H9 (cell line): ENCODE measurements around the gene PNMT. TPM values are rescaled to one million over a fixed set of nuclear protein-coding genes. Genes with fewer than 3 reads are reported as not detected.

Experiments used
- DNase-seq: peaks from one replicate; pipeline ENCODE4 v3.0.0-alpha.2; 2017
- H2AFZ ChIP-seq: one replicate; pipeline ENCODE4 v1.6.1; 2013; ENCODE audit warnings: mild to moderate bottlenecking, low read length, control low read depth, moderate library complexity
- H2AK5ac ChIP-seq: 2 replicates; pipeline ENCODE4 v1.6.1; 2013; ENCODE audit warnings: low read length, control low read depth, mixed read lengths; ENCODE audit not compliant: insufficient read length
- H2BK120ac ChIP-seq: one replicate; pipeline ENCODE4 v1.6.1; 2013; ENCODE audit warnings: low read depth, mild to moderate bottlenecking, low read length, control low read depth, inconsistent platforms; ENCODE audit not compliant: poor library complexity, severe bottlenecking
- H2BK12ac ChIP-seq: 2 replicates; pipeline ENCODE4 v1.6.1; 2013; ENCODE audit warnings: low read length, control low read depth, mixed read lengths, low read depth; ENCODE audit not compliant: insufficient read length
- H2BK15ac ChIP-seq: 2 replicates; pipeline ENCODE4 v1.6.1; 2013; ENCODE audit warnings: low read depth, low read length, control low read depth
- H2BK20ac ChIP-seq: one replicate; pipeline ENCODE4 v1.6.1; 2013; ENCODE audit warnings: low read depth, mild to moderate bottlenecking, low read length, control low read depth, inconsistent platforms; ENCODE audit not compliant: poor library complexity, severe bottlenecking
- H2BK5ac ChIP-seq: 2 replicates; pipeline ENCODE4 v1.6.1; 2013; ENCODE audit warnings: low read length, control low read depth, mixed read lengths; ENCODE audit not compliant: insufficient read length
- H3K14ac ChIP-seq: 2 replicates; pipeline ENCODE4 v1.6.1; 2013; ENCODE audit warnings: low read length, control low read depth; ENCODE audit not compliant: insufficient read depth
- H3K18ac ChIP-seq: 2 replicates; pipeline ENCODE4 v1.6.1; 2013; ENCODE audit warnings: low read depth, mild to moderate bottlenecking, mixed read lengths, low read length, control low read depth; ENCODE audit not compliant: insufficient read length
- H3K23ac ChIP-seq: 2 replicates; pipeline ENCODE4 v1.6.1; 2013; ENCODE audit warnings: low read length, control low read depth, mixed read lengths, low read depth; ENCODE audit not compliant: insufficient read length
- H3K23me2 ChIP-seq: 2 replicates; pipeline ENCODE4 v1.6.1; 2013; ENCODE audit warnings: low read depth, mild to moderate bottlenecking, mixed read lengths, low read length, control low read depth; ENCODE audit not compliant: insufficient read length, poor library complexity, severe bottlenecking
- H3K27ac ChIP-seq: 2 replicates; pipeline ENCODE4 v1.5.1; 2013; ENCODE audit warnings: low read length, control low read depth, mixed read lengths, low read depth; ENCODE audit not compliant: insufficient read length
- H3K27me3 ChIP-seq: 2 replicates; pipeline ENCODE4 v1.6.1; 2013; ENCODE audit warnings: low read length, control low read depth, inconsistent platforms; ENCODE audit not compliant: insufficient read depth
- H3K4ac ChIP-seq: 2 replicates; pipeline ENCODE4 v1.6.1; 2013; ENCODE audit warnings: low read depth, mild to moderate bottlenecking, control low read depth, inconsistent platforms, low read length, moderate library complexity
- H3K4me1 ChIP-seq: 2 replicates; pipeline ENCODE4 v1.6.1; 2013; ENCODE audit warnings: low read length, control low read depth, inconsistent platforms; ENCODE audit not compliant: insufficient read depth
- H3K4me2 ChIP-seq: 2 replicates; pipeline ENCODE4 v1.6.1; 2013; ENCODE audit warnings: low read length, control low read depth, mixed read lengths; ENCODE audit not compliant: insufficient read length, insufficient read depth
- H3K56ac ChIP-seq: 2 replicates; pipeline ENCODE4 v1.6.1; 2013; ENCODE audit warnings: low read depth, mild to moderate bottlenecking, mixed read lengths, low read length, control low read depth; ENCODE audit not compliant: insufficient read length
- H3K79me1 ChIP-seq: 2 replicates; pipeline ENCODE4 v1.6.1; 2013; ENCODE audit warnings: low read depth, mild to moderate bottlenecking, moderate library complexity, low read length, control low read depth, inconsistent platforms; ENCODE audit not compliant: insufficient read depth, poor library complexity, severe bottlenecking
- H3K79me2 ChIP-seq: 2 replicates; pipeline ENCODE4 v1.6.1; 2013; ENCODE audit warnings: low read length, control low read depth, inconsistent platforms; ENCODE audit not compliant: insufficient read depth
- H3K9ac ChIP-seq: 2 replicates; pipeline ENCODE4 v1.6.1; 2013; ENCODE audit warnings: low read length, control low read depth, mixed read lengths; ENCODE audit not compliant: insufficient read length; ENCODE audit errors: extremely low read depth
- H3K9me3 ChIP-seq: one replicate; pipeline ENCODE4 v1.6.1; 2013; ENCODE audit warnings: low read depth, low read length, inconsistent platforms; ENCODE audit not compliant: control insufficient read depth
- H3T11ph ChIP-seq: one replicate; pipeline ENCODE4 v1.6.1; 2013; ENCODE audit warnings: mild to moderate bottlenecking, low read length, control low read depth, inconsistent platforms
- H4K20me1 ChIP-seq: one replicate; pipeline ENCODE4 v1.6.1; 2013; ENCODE audit not compliant: control insufficient read depth, insufficient read length, insufficient read depth
- H4K5ac ChIP-seq: 2 replicates; pipeline ENCODE4 v1.6.1; 2013; ENCODE audit warnings: low read depth, mild to moderate bottlenecking, mixed read lengths, low read length, control low read depth; ENCODE audit not compliant: insufficient read length
- H4K8ac ChIP-seq: replicated peaks from 2 replicates; pipeline ENCODE4 v1.6.1; 2013; ENCODE audit warnings: low read length, control low read depth, mixed read lengths, low read depth; ENCODE audit not compliant: insufficient read length
- H4K91ac ChIP-seq: 2 replicates; pipeline ENCODE4 v1.6.1; 2013; ENCODE audit warnings: low read depth, mild to moderate bottlenecking, moderate library complexity, mixed read lengths, low read length, control low read depth; ENCODE audit not compliant: insufficient read length
- H3K27ac Mint-ChIP-seq, 3 experiments: 2 replicates in 2 of 3; 3 replicates in 1 of 3; pipeline ENCODE4 v1.8.0; 2020 to 2021; ENCODE audit warnings: mixed read lengths in 3 of 3, mild to moderate bottlenecking in 1 of 3, moderate library complexity in 1 of 3
- H3K27me3 Mint-ChIP-seq: 2 replicates; pipeline ENCODE4 v1.8.0; 2021; ENCODE audit warnings: low read depth, mild to moderate bottlenecking, moderate library complexity, mixed read lengths
- H3K36me3 Mint-ChIP-seq, 3 experiments: 2 replicates in 2 of 3; 3 replicates in 1 of 3; pipeline ENCODE4 v1.8.0; 2020 to 2021; ENCODE audit warnings: low read depth in 3 of 3, mixed read lengths in 3 of 3; ENCODE audit not compliant: insufficient read depth in 1 of 3
- H3K4me1 Mint-ChIP-seq, 2 experiments: 2 replicates each; pipeline ENCODE4 v1.8.0; 2020; ENCODE audit warnings: mixed read lengths in 2 of 2
- H3K4me3 Mint-ChIP-seq, 2 experiments: 2 replicates in 1 of 2; 3 replicates in 1 of 2; pipeline ENCODE4 v1.8.0; 2020 to 2021; ENCODE audit warnings: mild to moderate bottlenecking in 2 of 2, mixed read lengths in 2 of 2, moderate library complexity in 1 of 2
- H3K9me3 Mint-ChIP-seq, 2 experiments: 2 replicates in 1 of 2; 3 replicates in 1 of 2; pipeline ENCODE4 v1.8.0; 2020; ENCODE audit warnings: mild to moderate bottlenecking in 2 of 2, mixed read lengths in 2 of 2, moderate library complexity in 1 of 2
- WGBS: extraction: QIAGEN DNeasy Blood & Tissue Kit; methylation state at CpG from one replicate; pipeline ENCODE4 v1.1.7; 2013; ENCODE audit warnings: missing lambda C conversion rate, low lambda C conversion rate, mixed read lengths; ENCODE audit not compliant: insufficient read length; ENCODE audit errors: extremely low coverage; 5-methylcytosine and 5-hydroxymethylcytosine counted together
- total RNA-seq: library from RNA; stranded (reverse); gene quantifications from 2 replicates; pipeline ENCODE4 v1.2.1, GENCODE V29; 2021
- TF ChIP-seq, protein P1 (sequence below): fragments of 200-600 bp; sonication (generic); conservative IDR thresholded peaks from 3 replicates; pipeline ENCODE4 v1.8.0; 2021; ENCODE audit warnings: antibody characterized with exemption, mild to moderate bottlenecking

The PNMT gene
- total RNA-seq, 1 experiment from 2014 or later = 2.1 TPM

DNA sequence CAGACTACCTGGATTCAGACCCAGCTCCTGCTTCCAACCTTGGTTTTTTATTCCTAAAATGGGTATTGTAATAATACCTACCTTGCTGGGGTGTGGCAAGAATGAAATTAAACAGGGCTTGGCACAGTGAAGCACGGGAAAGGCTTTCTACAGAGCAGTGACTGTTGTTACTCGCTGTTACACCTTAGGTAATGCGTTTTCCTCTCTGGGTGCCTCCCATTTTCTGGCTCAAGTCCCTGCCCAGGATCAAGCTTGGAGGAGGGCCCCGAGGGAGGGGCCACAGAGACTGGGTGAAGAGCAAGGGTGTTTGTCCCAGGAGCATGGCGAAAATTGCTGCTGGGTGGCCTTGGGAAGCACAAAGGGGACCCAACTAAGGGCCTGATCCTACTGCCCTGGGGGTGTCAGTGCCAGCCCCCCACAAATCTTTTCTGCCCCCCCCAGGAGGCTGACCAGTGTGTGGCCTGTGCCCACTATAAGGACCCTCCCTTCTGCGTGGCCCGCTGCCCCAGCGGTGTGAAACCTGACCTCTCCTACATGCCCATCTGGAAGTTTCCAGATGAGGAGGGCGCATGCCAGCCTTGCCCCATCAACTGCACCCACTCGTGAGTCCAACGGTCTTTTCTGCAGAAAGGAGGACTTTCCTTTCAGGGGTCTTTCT is 48.8 kb downstream of the PNMT start:
- H3K9me3 ChIP-seq = no peaks in the 10 kb centered on the region

More for the DNA sequence above, 48.8 kb downstream of the PNMT start:
- no peak overlapping the region for H2BK20ac ChIP-seq
- no peak overlapping the region for H3K56ac ChIP-seq
- no peak overlapping the region for H3K27ac ChIP-seq
- no peaks in the 10 kb centered on the region for H4K20me1 ChIP-seq
- H2BK15ac ChIP-seq = no peak overlapping the region
- H3K4me3 Mint-ChIP-seq = no peak overlapping the region
- no peak overlapping the region for H3K4me2 ChIP-seq
- H2BK12ac ChIP-seq = no peak overlapping the region
- no peaks in the 10 kb centered on the region for H3K27me3 Mint-ChIP-seq
- no peak overlapping the region for H3K4ac ChIP-seq
- no peak overlapping the region for H3K18ac ChIP-seq
- no peak for DNase-seq
- no peaks in the 10 kb centered on the region for H3K4me1 Mint-ChIP-seq
- H3K9me3 Mint-ChIP-seq = no peaks in the 10 kb centered on the region
- H2BK120ac ChIP-seq = no peak overlapping the region
- TF ChIP-seq, protein P1, sequence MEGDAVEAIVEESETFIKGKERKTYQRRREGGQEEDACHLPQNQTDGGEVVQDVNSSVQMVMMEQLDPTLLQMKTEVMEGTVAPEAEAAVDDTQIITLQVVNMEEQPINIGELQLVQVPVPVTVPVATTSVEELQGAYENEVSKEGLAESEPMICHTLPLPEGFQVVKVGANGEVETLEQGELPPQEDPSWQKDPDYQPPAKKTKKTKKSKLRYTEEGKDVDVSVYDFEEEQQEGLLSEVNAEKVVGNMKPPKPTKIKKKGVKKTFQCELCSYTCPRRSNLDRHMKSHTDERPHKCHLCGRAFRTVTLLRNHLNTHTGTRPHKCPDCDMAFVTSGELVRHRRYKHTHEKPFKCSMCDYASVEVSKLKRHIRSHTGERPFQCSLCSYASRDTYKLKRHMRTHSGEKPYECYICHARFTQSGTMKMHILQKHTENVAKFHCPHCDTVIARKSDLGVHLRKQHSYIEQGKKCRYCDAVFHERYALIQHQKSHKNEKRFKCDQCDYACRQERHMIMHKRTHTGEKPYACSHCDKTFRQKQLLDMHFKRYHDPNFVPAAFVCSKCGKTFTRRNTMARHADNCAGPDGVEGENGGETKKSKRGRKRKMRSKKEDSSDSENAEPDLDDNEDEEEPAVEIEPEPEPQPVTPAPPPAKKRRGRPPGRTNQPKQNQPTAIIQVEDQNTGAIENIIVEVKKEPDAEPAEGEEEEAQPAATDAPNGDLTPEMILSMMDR = no peak
- H3K14ac ChIP-seq = no peak overlapping the region
- H3K4me1 ChIP-seq = no peaks in the 10 kb centered on the region
- no peak overlapping the region for H3K23ac ChIP-seq
- H4K5ac ChIP-seq = no peak overlapping the region
- no peaks in the 10 kb centered on the region for H3K79me1 ChIP-seq
- H3K27ac Mint-ChIP-seq = peak overlapping the region in 2 of 3 experiments; percentile 44 to 84; a peak in 3 of 7 replicates
- WGBS = no CpG with 5 or more reads among the region's 11 CpGs
- H2AK5ac ChIP-seq = no peak overlapping the region
- no peaks in the 10 kb centered on the region for H3K79me2 ChIP-seq
- peaks cover 68 to 92% (median 78%) of the 10 kb centered on the region in 3 experiments; a peak in 6 of 7 replicates for H3K36me3 Mint-ChIP-seq
- H3K9ac ChIP-seq = no peak overlapping the region
- H4K91ac ChIP-seq = no peak overlapping the region
- H3K23me2 ChIP-seq = no peaks in the 10 kb centered on the region
- H3T11ph ChIP-seq = no peak overlapping the region
- no peak overlapping the region for H4K8ac ChIP-seq
- no peak overlapping the region for H2BK5ac ChIP-seq
- no peak overlapping the region for H2AFZ ChIP-seq
- no peaks in the 10 kb centered on the region for H3K27me3 ChIP-seq
